HG02610 (cell line): ENCODE measurements around the gene DLG4.

ENCODE experiments used
- ATAC-seq: cut with Tn5 transposase; IDR thresholded peaks from one replicate; pipeline ENCODE4 v1.9.1; 2021; ENCODE audit warnings: mild to moderate bottlenecking, moderate library complexity; ENCODE audit not compliant: unreplicated experiment

The DLG4 gene

GRCh38 chr17:7215652-7216180, 3.9 kb downstream of the DLG4 start:
- no peak for ATAC-seq

- ATAC-seq, result no peak
Observed at GRCh38 chr17:7215136-7215638, 4.4 kb downstream of the DLG4 start.

- peak; percentile 72 for ATAC-seq
Observed at GRCh38 chr17:7214300-7215135, 5.1 kb downstream of the DLG4 start.

GRCh38 chr17:7213895-7214299, 5.7 kb downstream of the DLG4 start:
- no peak for ATAC-seq

GRCh38 chr17:7211491-7212273, 8.0 kb downstream of the DLG4 start:
- ATAC-seq, result no peak

GRCh38 chr17:7208754-7209460, 10.7 kb downstream of the DLG4 start:
- no peak for ATAC-seq

GRCh38 chr17:7208027-7208571, 11.5 kb downstream of the DLG4 start:
- ATAC-seq, result no peak

GRCh38 chr17:7207120-7208001, 12.3 kb downstream of the DLG4 start:
- ATAC-seq, result no peak

GRCh38 chr17:7205561-7205960, 14.1 kb downstream of the DLG4 start:
- no peak for ATAC-seq

- ATAC-seq, result peak; percentile 90
Observed at GRCh38 chr17:7204828-7205461, 14.7 kb downstream of the DLG4 start.

GRCh38 chr17:7204336-7204735, 15.3 kb downstream of the DLG4 start:
- no peak for ATAC-seq

- ATAC-seq, result no peak
Observed at GRCh38 chr17:7203391-7203790, 16.2 kb downstream of the DLG4 start.

GRCh38 chr17:7196651-7197401, 22.8 kb downstream of the DLG4 start:
- ATAC-seq, result no peak

GRCh38 chr17:7195971-7196370, 23.7 kb downstream of the DLG4 start:
- no peak for ATAC-seq

GRCh38 chr17:7192271-7192937, 27.2 kb downstream of the DLG4 start:
- no peak for ATAC-seq

- ATAC-seq, result no peak
Observed at GRCh38 chr17:7191571-7192270, 27.9 kb downstream of the DLG4 start.

- ATAC-seq, result no peak
Observed at GRCh38 chr17:7191069-7191468, 28.6 kb downstream of the DLG4 start.
